K562 (cell line): Measurements from ENCODE around the gene DPP10. TPM values are rescaled to one million over a fixed set of nuclear protein-coding genes. Genes with fewer than 3 reads are reported as not detected.

Source experiments
- ATAC-seq: fragments of 200-7000 bp; cut with Tn5 transposase; 3 replicates; pipeline ENCODE4 v1.9.1; 2020; ENCODE audit warnings: moderate library complexity
- BruUV-seq: library from RNA; stranded (reverse); fragments of 400-500 nt; replicated peaks from 2 replicates; lab custom pipeline; 2021; lab: Mats Ljungman, UMichigan
- CTCF ChIA-PET: fragments of 300-600 bp; formaldehyde crosslinking; extraction: SDS; loops from one replicate; lab custom pipeline; 2021; ENCODE audit warnings: low intra/inter-chr PET ratio; lab: Yijun Ruan, JAX
- POLR2A ChIA-PET: fragments of 300-600, 350-650 bp; sonication (Branson Sonifier 250); formaldehyde crosslinking; extraction: SDS; loops from one replicate; lab custom pipeline; 2021; ENCODE audit warnings: antibody characterized with exemption, inconsistent platforms; lab: Yijun Ruan, JAX
- DNase-seq, 4 experiments: peaks; one replicate each; pipeline versions ENCODE4 v3.0.0 to v3.0.0-alpha.2; 2011 to 2018; ENCODE audit warnings: low spot score in 3 of 4, mixed read lengths in 3 of 4; ENCODE audit errors: extremely low read depth in 1 of 4
- FAIRE-seq: peaks from 2 replicates; lab custom pipeline; 2011; peaks lifted over from hg19 to GRCh38; lab: Jason Lieb, UNC
- H2AFZ ChIP-seq: 2 replicates; pipeline ENCODE4 v1.6.0; 2011; ENCODE audit warnings: low read depth, low read length, control low read depth, inconsistent platforms
- H3K27ac ChIP-seq: fragments of 200-600 bp; 3 replicates; pipeline ENCODE4 v1.8.0; 2011; ENCODE audit warnings: low read depth, mild to moderate bottlenecking, control low read depth, inconsistent platforms, low read length, moderate library complexity, mixed read lengths; ENCODE audit errors: extremely low read depth
- H3K27me3 ChIP-seq, 2 experiments: fragments of 300-600 bp in 1 of 2; 2 replicates in 1 of 2; 3 replicates in 1 of 2; pipeline versions ENCODE4 v1.6.0 to v1.8.0; 2011; ENCODE audit warnings: inconsistent platforms in 2 of 2, low read length in 2 of 2, mild to moderate bottlenecking in 1 of 2, mixed read lengths in 1 of 2, moderate library complexity in 1 of 2; ENCODE audit not compliant: control insufficient read depth in 2 of 2, insufficient read depth in 2 of 2
- H3K36me3 ChIP-seq: fragments of 300-600 bp; 3 replicates; pipeline ENCODE4 v1.8.0; 2011; ENCODE audit warnings: mild to moderate bottlenecking, low read length, inconsistent platforms; ENCODE audit not compliant: control insufficient read depth, insufficient read depth
- H3K4me1 ChIP-seq, 2 experiments: fragments of 200-600 bp in 1 of 2; replicated peaks in 1 of 2; 2 replicates in 1 of 2; 3 replicates in 1 of 2; pipeline versions ENCODE4 v1.5.1 to v1.8.0; 2011; ENCODE audit warnings: inconsistent platforms in 2 of 2, low read length in 2 of 2, mild to moderate bottlenecking in 1 of 2, mixed read lengths in 1 of 2, moderate library complexity in 1 of 2; ENCODE audit not compliant: control insufficient read depth in 2 of 2, insufficient read depth in 2 of 2
- H3K4me2 ChIP-seq: 2 replicates; pipeline ENCODE4 v1.6.1; 2011; ENCODE audit warnings: low read length, control low read depth, inconsistent platforms, mixed read lengths; ENCODE audit not compliant: insufficient read depth
- H3K4me3 ChIP-seq: fragments of 200-600 bp; sonication (generic), shearing (Covaris generic); 2 replicates; pipeline ENCODE4 v1.5.1; 2016; ENCODE audit warnings: control low read depth, inconsistent platforms
- H3K79me2 ChIP-seq: fragments of 200-600 bp; 3 replicates; pipeline ENCODE4 v1.8.0; 2011; ENCODE audit warnings: low read length, inconsistent platforms; ENCODE audit not compliant: control insufficient read depth, insufficient read depth
- H3K9ac ChIP-seq, 2 experiments: 2 replicates each; pipeline versions ENCODE4 v1.6.0 to v1.6.1; 2011; ENCODE audit warnings: low read depth in 2 of 2, low read length in 2 of 2, control low read depth in 1 of 2, inconsistent platforms in 1 of 2, mild to moderate bottlenecking in 1 of 2, mixed read lengths in 1 of 2; ENCODE audit not compliant: insufficient read depth in 1 of 2
- H3K9me1 ChIP-seq: one replicate; pipeline ENCODE4 v1.6.0; 2011; ENCODE audit warnings: inconsistent platforms, mild to moderate bottlenecking, low read length, moderate library complexity; ENCODE audit not compliant: control insufficient read depth, insufficient read depth
- H3K9me3 ChIP-seq: replicated peaks from 2 replicates; pipeline ENCODE4 v1.5.1; 2011; ENCODE audit warnings: low read depth, low read length, inconsistent platforms; ENCODE audit not compliant: control insufficient read depth, insufficient read depth
- H4K20me1 ChIP-seq: replicated peaks from 2 replicates; pipeline ENCODE4 v1.6.1; 2011; ENCODE audit warnings: low read length, inconsistent platforms, mixed read lengths; ENCODE audit not compliant: control insufficient read depth, insufficient read depth
- COPS2 ChIP-seq: fragments of 450-650 bp; conservative IDR thresholded peaks from 2 replicates; pipeline ENCODE4 v1.6.1; 2016; ENCODE audit warnings: mild to moderate bottlenecking, moderate library complexity
- DDX20 ChIP-seq: fragments of 450-650 bp; IDR thresholded peaks from 2 replicates; pipeline ENCODE4 v1.6.1; 2016; ENCODE audit warnings: missing genetic modification characterization, low read depth, mild to moderate bottlenecking, missing compliant biosample characterization, moderate library complexity
- EZH2 ChIP-seq: IDR thresholded peaks from 2 replicates; pipeline ENCODE4 v1.6.1; 2012; ENCODE audit warnings: low read depth, mild to moderate bottlenecking, inconsistent platforms, low read length, borderline replicate concordance
- GTF2B ChIP-seq: IDR thresholded peaks from 2 replicates; pipeline ENCODE4 v1.6.1; 2011; ENCODE audit not compliant: insufficient read length; ENCODE audit errors: extremely low read depth
- JUND ChIP-seq, 2 experiments: IDR thresholded peaks; 2 replicates in 1 of 2; 3 replicates in 1 of 2; pipeline ENCODE4 v1.6.1; 2011; ENCODE audit warnings: borderline replicate concordance in 2 of 2, low read depth in 2 of 2, low read length in 2 of 2, improper control_type of control experiment in 1 of 2, missing biosample characterization in 1 of 2, missing genetic modification characterization in 1 of 2, missing genetic modification reagents in 1 of 2
- SMARCB1 ChIP-seq: IDR thresholded peaks from 2 replicates; pipeline ENCODE4 v1.6.1; 2011; ENCODE audit warnings: improper control_type of control experiment, low read depth; ENCODE audit not compliant: insufficient read length
- THAP12 ChIP-seq: fragments of 250-450 bp; sonication (Bioruptor Pico); IDR thresholded peaks from 2 replicates; pipeline ENCODE4 v1.9.0; 2021; ENCODE audit warnings: mild to moderate bottlenecking, inconsistent platforms
- ZNF134 ChIP-seq: fragments of 250-450 bp; sonication (Bioruptor Pico); conservative IDR thresholded peaks from 2 replicates; pipeline ENCODE4 v1.4.0; 2020
- WGBS: fragments of 100-300 bp; shearing (Covaris generic); methylation state at CpG from one replicate; pipeline ENCODE4 v1.1.6; 2016; ENCODE audit warnings: low coverage, mixed read lengths; ENCODE audit not compliant: insufficient coverage; ENCODE audit errors: missing lambda C conversion rate; 5-methylcytosine and 5-hydroxymethylcytosine counted together
- in situ Hi-C: fragments of 300-500 bp; cut with MboI; formaldehyde crosslinking; loops from 4 replicates; pipeline ENCODE4 v1.15.0; 2018; ENCODE audit warnings: inconsistent platforms, mixed read lengths
- intact Hi-C: fragments of 100-400 bp; cut with micrococcal nuclease; formaldehyde crosslinking; loops from 2 replicates; pipeline ENCODE4 v1.14.2; 2022
- polyA plus RNA-seq, 8 experiments: library from polyadenylated mRNA; depleted of rRNA in 4 of 8; stranded (reverse) in 5 of 8; unstranded in 3 of 8; fragments of >200 nt; fragmentation: Nextera tagmentation in 2 of 8; fragmentation: Illumina TruSeq in 1 of 8; extraction: Ambion mirVana in 2 of 8; extraction: Trizol in 1 of 8; gene quantifications; 2 replicates each; pipeline versions ENCODE4 v1.2.1 to v1.2.3, GENCODE V29; 2011 to 2014; ENCODE audit warnings: inconsistent platforms in 1 of 8, missing spikeins in 1 of 8
- total RNA-seq, 7 experiments: library from RNA; depleted of rRNA in 6 of 7; stranded (reverse); fragments of >200 nt in 6 of 7; fragmentation: Illumina TruSeq in 2 of 7; extraction: Trizol in 2 of 7; gene quantifications; 2 replicates each; pipeline versions ENCODE4 v1.2.1 to v1.2.3, GENCODE V29; 2011 to 2021; ENCODE audit warnings: low replicate concordance in 1 of 7

Gene DPP10
- total and polyA plus RNA-seq, 9 of the 15 experiments (the other 6 are each of a cell fraction or from before 2014, with no cell fraction given): not detected

GRCh38 chr2:114683251-114683650 is 240.8 kb downstream of the DPP10 start (continued):
- TF ChIP-seq THAP12 (CRISPR knock-in tag) (no peak), GTF2B (no peak), SMARCB1 (no peak), ZNF134 (CRISPR knock-in tag) (no peak), EZH2 (no peak)

- TF ChIP-seq COPS2 (no peak), JUND (IDR thresholded peaks at IDR 0.05; ENCODE audit: borderline replicate concordance, low read depth, low read length) (no peak), JUND (tag; IDR thresholded peaks at IDR 0.05; ENCODE audit: borderline replicate concordance, low read depth, low read length) (no peak), DDX20 (tag) (no peak)
- DNase-seq (no peak), ATAC-seq (no peak), FAIRE-seq (no peak)
- H3K9ac ChIP-seq: no peak overlapping the region
- H2AFZ ChIP-seq: no peak overlapping the region
- H3K4me2 ChIP-seq: no peak overlapping the region
- no peaks in the 10 kb centered on the region for H3K36me3 ChIP-seq
- no peaks in the 10 kb centered on the region for H3K79me2 ChIP-seq
- intact Hi-C loops (no loop called here), in situ Hi-C loops (no loop called here)
- H4K20me1 ChIP-seq: no peaks in the 10 kb centered on the region
- no peak overlapping the region for H3K27ac ChIP-seq
- H3K9me3 ChIP-seq: no peaks in the 10 kb centered on the region
- H3K4me1 ChIP-seq: no peaks in the 10 kb centered on the region
- ChIA-PET POLR2A (no interaction called here), CTCF (no interaction called here)
- no peaks in the 10 kb centered on the region for H3K9me1 ChIP-seq
- H3K27me3 ChIP-seq: no peaks in the 10 kb centered on the region
- 0% methylated on average over 3 of the region's 3 CpGs for WGBS
- no peak overlapping the region for H3K4me3 ChIP-seq
- BruUV-seq: no TSS peak
Measured at GRCh38 chr2:114684403-114684802, 242.0 kb downstream of the DPP10 start.
